BE2C (cell line): ENCODE data around the gene PFN3.

Source experiments
- DNase-seq: peaks from one replicate; pipeline ENCODE4 v3.0.0-alpha.2; 2020
- H3K27me3 ChIP-seq: fragments of 250-450 bp; sonication (Bioruptor Pico); 2 replicates; pipeline ENCODE4 v1.5.1; 2020; ENCODE audit warnings: mild to moderate bottlenecking
- H3K36me3 ChIP-seq: fragments of 250-450 bp; sonication (Bioruptor Pico); 2 replicates; pipeline ENCODE4 v1.5.1; 2020; ENCODE audit warnings: mild to moderate bottlenecking
- H3K4me1 ChIP-seq: fragments of 250-450 bp; sonication (Bioruptor Pico); 2 replicates; pipeline ENCODE4 v1.5.1; 2020
- H3K4me3 ChIP-seq: 2 replicates; pipeline ENCODE4 v1.5.1; 2011; ENCODE audit warnings: low read depth, low read length
- H3K9me3 ChIP-seq: fragments of 250-450 bp; sonication (Bioruptor Pico); 2 replicates; pipeline ENCODE4 v1.5.1; 2020
- TF ChIP-seq, protein P1 (sequence below): IDR thresholded peaks from 2 replicates; pipeline ENCODE4 v1.5.1; 2012; ENCODE audit warnings: mild to moderate bottlenecking, low read depth, low read length

Gene PFN3

DNA sequence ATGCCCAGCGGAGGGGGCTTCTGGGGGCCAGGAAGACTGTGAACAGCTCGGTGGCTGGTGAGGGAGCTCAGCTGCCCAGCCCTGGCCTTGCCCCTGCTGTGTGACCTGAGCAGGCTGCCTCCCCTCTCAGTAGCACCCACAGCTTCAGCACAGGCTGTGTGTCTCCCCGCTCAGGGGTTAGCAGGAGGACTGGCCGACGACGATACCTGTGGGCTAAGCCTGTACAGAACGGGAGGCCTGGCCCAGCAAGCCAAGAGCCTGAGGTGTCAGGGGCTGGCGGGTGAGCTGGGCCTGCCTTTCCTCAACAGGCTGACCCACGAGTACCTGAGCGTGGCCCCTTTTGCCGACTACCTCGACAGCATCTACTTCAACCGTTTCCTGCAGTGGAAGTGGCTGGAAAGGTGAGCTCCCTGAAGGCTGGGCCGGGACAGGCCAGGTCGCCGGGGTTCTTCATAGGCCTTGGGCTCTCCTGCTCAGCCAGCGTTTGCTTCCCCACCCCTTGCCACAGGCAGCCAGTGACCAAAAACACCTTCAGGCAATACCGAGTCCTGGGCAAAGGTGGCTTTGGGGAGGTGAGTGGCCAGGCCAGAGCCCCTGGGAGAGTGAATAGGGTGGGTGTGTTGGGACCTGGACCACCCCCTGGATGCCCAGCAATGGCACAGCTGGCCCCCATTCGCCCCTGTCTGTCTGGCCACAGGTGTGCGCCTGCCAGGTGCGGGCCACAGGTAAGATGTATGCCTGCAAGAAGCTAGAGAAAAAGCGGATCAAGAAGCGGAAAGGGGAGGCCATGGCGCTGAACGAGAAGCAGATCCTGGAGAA, 32.6 kb upstream of the PFN3 start:
- Histone ChIP-seq H3K4me3 (no peak overlapping the region), H3K4me1 (peaks cover 15% of the 10 kb centered on the region), H3K9me3 (no peaks in the 10 kb centered on the region), H3K36me3 (peaks cover 52% of the 10 kb centered on the region), H3K27me3 (no peaks in the 10 kb centered on the region)
- TF ChIP-seq, protein P1, sequence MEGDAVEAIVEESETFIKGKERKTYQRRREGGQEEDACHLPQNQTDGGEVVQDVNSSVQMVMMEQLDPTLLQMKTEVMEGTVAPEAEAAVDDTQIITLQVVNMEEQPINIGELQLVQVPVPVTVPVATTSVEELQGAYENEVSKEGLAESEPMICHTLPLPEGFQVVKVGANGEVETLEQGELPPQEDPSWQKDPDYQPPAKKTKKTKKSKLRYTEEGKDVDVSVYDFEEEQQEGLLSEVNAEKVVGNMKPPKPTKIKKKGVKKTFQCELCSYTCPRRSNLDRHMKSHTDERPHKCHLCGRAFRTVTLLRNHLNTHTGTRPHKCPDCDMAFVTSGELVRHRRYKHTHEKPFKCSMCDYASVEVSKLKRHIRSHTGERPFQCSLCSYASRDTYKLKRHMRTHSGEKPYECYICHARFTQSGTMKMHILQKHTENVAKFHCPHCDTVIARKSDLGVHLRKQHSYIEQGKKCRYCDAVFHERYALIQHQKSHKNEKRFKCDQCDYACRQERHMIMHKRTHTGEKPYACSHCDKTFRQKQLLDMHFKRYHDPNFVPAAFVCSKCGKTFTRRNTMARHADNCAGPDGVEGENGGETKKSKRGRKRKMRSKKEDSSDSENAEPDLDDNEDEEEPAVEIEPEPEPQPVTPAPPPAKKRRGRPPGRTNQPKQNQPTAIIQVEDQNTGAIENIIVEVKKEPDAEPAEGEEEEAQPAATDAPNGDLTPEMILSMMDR = no peak
- DNase-seq = no peak

DNA sequence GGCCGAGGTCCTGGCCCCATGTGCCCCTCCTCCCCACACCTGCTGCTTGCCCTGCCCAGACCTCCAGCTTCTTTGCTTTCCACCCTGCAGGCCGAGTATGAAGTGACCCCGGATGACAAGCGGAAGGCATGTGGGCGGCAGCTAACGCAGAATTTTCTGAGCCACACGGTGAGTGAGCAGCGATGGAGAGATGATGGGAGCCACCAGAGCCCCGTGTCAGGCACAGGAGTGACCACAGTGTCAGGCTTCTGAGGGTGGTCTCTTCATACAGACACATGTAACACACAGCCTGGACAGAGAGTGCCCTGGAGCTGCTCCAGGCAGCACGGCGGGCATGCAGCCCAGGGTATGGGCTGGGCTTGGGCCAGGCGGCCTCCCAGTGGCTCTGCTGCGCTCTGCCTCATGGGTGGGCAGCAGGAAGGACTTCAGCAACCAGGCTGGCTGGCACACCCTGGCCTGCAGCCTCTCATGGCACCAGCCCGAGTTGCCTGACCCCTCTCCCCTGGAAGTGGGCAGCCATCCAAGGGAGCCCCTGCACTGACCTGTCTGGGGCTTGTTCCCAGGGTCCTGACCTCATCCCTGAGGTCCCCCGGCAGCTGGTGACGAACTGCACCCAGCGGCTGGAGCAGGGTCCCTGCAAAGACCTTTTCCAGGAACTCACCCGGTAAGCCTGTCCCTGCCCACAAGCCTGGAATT, 31.8 kb upstream of the PFN3 start:
- TF ChIP-seq, protein P1 = no peak
- peaks cover 45% of the 10 kb centered on the region for H3K36me3 ChIP-seq
- H3K9me3 ChIP-seq = no peaks in the 10 kb centered on the region
- peaks cover 15% of the 10 kb centered on the region for H3K4me1 ChIP-seq
- peak; percentile 46 for DNase-seq
- no peaks in the 10 kb centered on the region for H3K27me3 ChIP-seq
- H3K4me3 ChIP-seq = no peak overlapping the region

DNA sequence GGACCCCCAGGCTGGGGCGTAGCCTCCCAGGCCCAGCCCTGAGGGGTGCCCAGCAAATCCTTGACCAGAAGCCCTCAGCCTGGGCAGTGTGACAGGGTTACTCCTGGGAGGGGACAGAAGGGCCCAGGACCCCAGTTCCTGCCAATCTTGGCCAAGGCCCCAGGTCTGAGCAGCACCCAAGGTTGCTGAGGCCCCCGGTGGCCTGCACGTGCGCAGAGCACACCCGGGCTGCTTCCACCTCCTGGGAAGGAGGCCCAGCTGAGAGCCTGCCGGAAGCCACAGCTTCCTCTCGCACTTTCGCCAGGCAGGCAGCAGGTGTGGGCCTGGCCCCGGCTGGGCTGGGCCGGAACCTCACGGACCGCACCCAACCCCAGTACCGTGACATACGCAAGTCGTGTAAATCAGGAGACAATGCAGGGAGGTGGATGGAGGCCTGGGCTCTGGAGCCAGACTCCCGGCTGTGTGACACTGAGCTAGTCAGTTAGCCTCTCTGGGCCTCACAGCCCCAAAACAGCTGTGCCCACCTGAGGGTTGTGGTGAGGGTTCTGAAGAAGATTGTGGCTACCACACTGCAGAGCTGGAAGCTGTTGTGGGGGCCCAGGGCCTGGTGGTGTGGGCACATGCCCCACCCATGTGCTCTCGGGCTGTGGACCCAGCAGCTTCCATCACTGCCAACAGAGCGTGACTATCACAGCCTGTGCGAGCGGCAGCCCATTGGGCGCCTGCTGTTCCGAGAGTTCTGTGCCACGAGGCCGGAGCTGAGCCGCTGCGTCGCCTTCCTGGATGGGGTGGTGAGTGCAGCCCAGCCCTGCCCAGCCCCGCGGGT, 31.1 kb upstream of the PFN3 start:
- Histone ChIP-seq H3K27me3 (no peaks in the 10 kb centered on the region), H3K36me3 (peaks cover 43% of the 10 kb centered on the region), H3K4me3 (no peak overlapping the region), H3K9me3 (no peaks in the 10 kb centered on the region), H3K4me1 (peaks cover 15% of the 10 kb centered on the region)
- TF ChIP-seq, protein P1 = no peak
- DNase-seq = peak; percentile 79

DNA sequence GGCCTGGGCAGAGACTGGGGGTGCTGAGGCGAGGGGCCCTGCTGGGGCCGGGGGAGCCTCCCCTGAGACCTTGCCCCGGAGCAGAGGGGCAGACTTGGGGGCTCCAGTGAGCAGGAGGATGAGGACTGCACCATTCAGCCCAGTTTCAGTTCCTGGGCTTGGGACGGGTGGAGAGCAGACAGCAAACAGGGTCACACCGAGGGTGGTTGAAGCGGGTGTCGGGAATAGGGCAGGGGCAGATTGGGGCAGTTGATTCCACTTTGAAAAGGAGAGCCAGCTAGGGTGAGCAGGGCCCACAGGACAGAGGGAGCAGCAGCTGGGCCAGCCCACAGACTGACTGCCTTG, 30.5 kb upstream of the PFN3 start:
- TF ChIP-seq, protein P1 = no peak
- Histone ChIP-seq H3K27me3 (no peaks in the 10 kb centered on the region), H3K4me3 (no peak overlapping the region), H3K36me3 (peaks cover 43% of the 10 kb centered on the region), H3K4me1 (peaks cover 15% of the 10 kb centered on the region), H3K9me3 (no peaks in the 10 kb centered on the region)
- DNase-seq = no peak

DNA sequence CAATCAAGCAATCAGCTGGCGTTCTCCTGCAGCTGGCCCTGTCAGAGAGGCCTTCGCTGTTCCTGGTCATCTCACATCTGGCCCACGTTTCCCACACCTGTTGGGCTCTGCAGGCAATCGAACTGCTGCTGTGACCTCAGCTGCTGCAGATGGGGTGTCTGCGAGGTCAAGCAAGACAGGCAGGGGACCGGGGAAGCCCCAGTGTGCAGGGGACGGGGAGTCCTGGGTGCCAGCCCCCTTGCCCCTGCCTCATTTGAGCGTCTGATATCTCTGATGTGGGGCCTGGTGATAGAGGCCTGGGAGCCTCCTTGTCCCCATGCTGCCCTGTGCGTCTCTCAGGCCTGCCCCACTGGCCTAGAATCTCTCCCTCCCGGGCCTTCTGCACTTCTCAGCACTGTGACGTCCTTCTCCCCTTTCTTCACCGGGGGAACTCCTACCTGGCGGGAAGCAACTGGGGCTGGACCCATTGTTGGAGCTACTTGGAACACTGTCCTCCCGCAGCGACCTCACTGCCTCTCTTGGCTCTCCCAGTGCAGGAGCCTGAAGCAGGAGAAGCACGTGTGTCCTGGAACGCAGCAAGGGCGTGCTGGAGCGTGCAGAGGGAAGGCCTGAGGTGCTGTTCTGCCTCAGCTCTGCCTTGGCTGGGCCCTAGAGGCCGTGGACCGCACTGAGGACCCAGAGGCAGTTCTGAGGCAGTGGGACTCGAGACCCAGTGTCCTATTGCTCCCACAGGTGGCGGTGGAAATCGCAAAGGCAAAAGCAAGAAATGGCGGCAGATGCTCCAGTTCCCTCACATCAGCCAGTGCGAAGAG, 29.9 kb upstream of the PFN3 start:
- no peaks in the 10 kb centered on the region for H3K27me3 ChIP-seq
- peaks cover 15% of the 10 kb centered on the region for H3K4me1 ChIP-seq
- no peaks in the 10 kb centered on the region for H3K9me3 ChIP-seq
- TF ChIP-seq, protein P1 = no peak
- no peak overlapping the region for H3K4me3 ChIP-seq
- peaks cover 38% of the 10 kb centered on the region for H3K36me3 ChIP-seq
- DNase-seq = peak; percentile 25
